ENCODE results near the gene YJU2.
A peak's percentile ranks its signal among the peaks of the same experiment; 100 is the strongest.

YJU2 gene

GRCh38 chr19:4298810-4299550 lies 52.1 kb downstream of the YJU2 start:
- DNase-seq (ENCODE audit: low read depth, low spot score) = no peak
- H3K4me1 ChIP-seq (ENCODE audit: control insufficient read depth, insufficient read depth, low read length) = peaks cover 3% of the 10 kb centered on the region; the same call in 1 of the 2 replicates
- H3K27ac ChIP-seq (ENCODE audit: low read length) = no peak overlapping the region
- no peak overlapping the region for H3K4me3 ChIP-seq (ENCODE audit: low read length)
- H3K36me3 ChIP-seq (ENCODE audit: control insufficient read depth, insufficient read depth, low read length) = no peaks in the 10 kb centered on the region
- H3K27me3 ChIP-seq (ENCODE audit: control insufficient read depth, insufficient read depth, low read length) = no peaks in the 10 kb centered on the region
- no peaks in the 10 kb centered on the region for H3K9me3 ChIP-seq (ENCODE audit: control insufficient read depth, insufficient read depth, low read length)
- WGBS (ENCODE audit: insufficient coverage, insufficient read length) = no CpG with 5 or more reads among the region's 8 CpGs

- H3K9me3 ChIP-seq (ENCODE audit: control insufficient read depth, insufficient read depth, low read length) = no peaks in the 10 kb centered on the region
- H3K4me1 ChIP-seq (ENCODE audit: control insufficient read depth, insufficient read depth, low read length) = peaks cover under 1% of the 10 kb centered on the region; the same call in 1 of the 2 replicates
- H3K27me3 ChIP-seq (ENCODE audit: control insufficient read depth, insufficient read depth, low read length) = no peaks in the 10 kb centered on the region
- H3K27ac ChIP-seq (ENCODE audit: low read length) = no peak overlapping the region
- WGBS (ENCODE audit: insufficient coverage, insufficient read length) = no CpG with 5 or more reads among the region's 3 CpGs
- DNase-seq (ENCODE audit: low read depth, low spot score) = no peak
- H3K36me3 ChIP-seq (ENCODE audit: control insufficient read depth, insufficient read depth, low read length) = peaks cover under 1% of the 10 kb centered on the region; the same call in 1 of the 2 replicates
- H3K4me3 ChIP-seq (ENCODE audit: low read length) = no peak overlapping the region
Measured at GRCh38 chr19:4300589-4300988, 53.7 kb downstream of the YJU2 start.

GRCh38 chr19:4301590-4302242 lies 54.8 kb downstream of the YJU2 start:
- Histone ChIP-seq H3K27ac (ENCODE audit: low read length) (no peak overlapping the region), H3K9me3 (ENCODE audit: control insufficient read depth, insufficient read depth, low read length) (no peaks in the 10 kb centered on the region), H3K27me3 (ENCODE audit: control insufficient read depth, insufficient read depth, low read length) (no peaks in the 10 kb centered on the region), H3K4me3 (ENCODE audit: low read length) (no peak overlapping the region), H3K4me1 (ENCODE audit: control insufficient read depth, insufficient read depth, low read length) (peaks cover 2% of the 10 kb centered on the region; the same call in 1 of the 2 replicates), H3K36me3 (ENCODE audit: control insufficient read depth, insufficient read depth, low read length) (peaks cover 7% of the 10 kb centered on the region)
- DNase-seq (ENCODE audit: low read depth, low spot score) = no peak
- WGBS (ENCODE audit: insufficient coverage, insufficient read length) = no CpG with 5 or more reads among the region's 13 CpGs

- peaks cover 2% of the 10 kb centered on the region; the same call in 1 of the 2 replicates for H3K4me1 ChIP-seq (ENCODE audit: control insufficient read depth, insufficient read depth, low read length)
- WGBS (ENCODE audit: insufficient coverage, insufficient read length) = no CpG with 5 or more reads among the region's 8 CpGs
- no peaks in the 10 kb centered on the region for H3K27me3 ChIP-seq (ENCODE audit: control insufficient read depth, insufficient read depth, low read length)
- peaks cover 10% of the 10 kb centered on the region for H3K36me3 ChIP-seq (ENCODE audit: control insufficient read depth, insufficient read depth, low read length)
- H3K9me3 ChIP-seq (ENCODE audit: control insufficient read depth, insufficient read depth, low read length) = no peaks in the 10 kb centered on the region
- H3K27ac ChIP-seq (ENCODE audit: low read length) = no peak within 1 kb of the TSS
- no peak within 1 kb of the TSS for H3K4me3 ChIP-seq (ENCODE audit: low read length)
- no peak for DNase-seq (ENCODE audit: low read depth, low spot score)
Measured at GRCh38 chr19:4302243-4302640, 55.4 kb downstream of the YJU2 start, which contains the start of gene TMIGD2. Gene TMIGD2, minus strand, starts transcription at chr19:4302389. Its CDS starts 4 bp downstream, at chr19:4302385.

- no peak overlapping the region for H3K4me3 ChIP-seq (ENCODE audit: low read length)
Measured at GRCh38 chr19:4303819-4304537, 57.1 kb downstream of the YJU2 start.

GRCh38 chr19:4304538-4305256 lies 57.8 kb downstream of the YJU2 start, which contains the start of gene FSD1:
Gene FSD1, plus strand, starts transcription at chr19:4304598. Its CDS starts 149 bp downstream, at chr19:4304747.
- peak; percentile 64 for DNase-seq (ENCODE audit: low read depth, low spot score)
- Histone ChIP-seq H3K4me3 (ENCODE audit: low read length) (peak within 1 kb of the TSS; percentile 51; the same call in 1 of the 2 replicates), H3K27me3 (ENCODE audit: control insufficient read depth, insufficient read depth, low read length) (no peaks in the 10 kb centered on the region), H3K36me3 (ENCODE audit: control insufficient read depth, insufficient read depth, low read length) (peaks cover 10% of the 10 kb centered on the region), H3K9me3 (ENCODE audit: control insufficient read depth, insufficient read depth, low read length) (no peaks in the 10 kb centered on the region), H3K27ac (ENCODE audit: low read length) (no peak within 1 kb of the TSS), H3K4me1 (ENCODE audit: control insufficient read depth, insufficient read depth, low read length) (peaks cover 2% of the 10 kb centered on the region; the same call in 1 of the 2 replicates)
- WGBS (ENCODE audit: insufficient coverage, insufficient read length) = no CpG with 5 or more reads among the region's 63 CpGs

More at GRCh38 chr19:4303819-4304537, 57.1 kb downstream of the YJU2 start:
- no CpG with 5 or more reads among the region's 18 CpGs for WGBS (ENCODE audit: insufficient coverage, insufficient read length)
- Histone ChIP-seq H3K4me1 (ENCODE audit: control insufficient read depth, insufficient read depth, low read length) (peaks cover 2% of the 10 kb centered on the region; the same call in 1 of the 2 replicates), H3K27ac (ENCODE audit: low read length) (no peak overlapping the region), H3K9me3 (ENCODE audit: control insufficient read depth, insufficient read depth, low read length) (no peaks in the 10 kb centered on the region), H3K36me3 (ENCODE audit: control insufficient read depth, insufficient read depth, low read length) (peaks cover 10% of the 10 kb centered on the region), H3K27me3 (ENCODE audit: control insufficient read depth, insufficient read depth, low read length) (no peaks in the 10 kb centered on the region)
- no peak for DNase-seq (ENCODE audit: low read depth, low spot score)

- DNase-seq (ENCODE audit: low read depth, low spot score) = no peak
- no CpG with 5 or more reads among the region's 7 CpGs for WGBS (ENCODE audit: insufficient coverage, insufficient read length)
- H3K4me1 ChIP-seq (ENCODE audit: control insufficient read depth, insufficient read depth, low read length) = peaks cover 2% of the 10 kb centered on the region; the same call in 1 of the 2 replicates
- no peaks in the 10 kb centered on the region for H3K27me3 ChIP-seq (ENCODE audit: control insufficient read depth, insufficient read depth, low read length)
- no peaks in the 10 kb centered on the region for H3K9me3 ChIP-seq (ENCODE audit: control insufficient read depth, insufficient read depth, low read length)
- H3K27ac ChIP-seq (ENCODE audit: low read length) = no peak overlapping the region
- H3K4me3 ChIP-seq (ENCODE audit: low read length) = peak overlapping the region; percentile 51; the same call in 1 of the 2 replicates
- peaks cover 10% of the 10 kb centered on the region for H3K36me3 ChIP-seq (ENCODE audit: control insufficient read depth, insufficient read depth, low read length)
Measured at GRCh38 chr19:4305257-4305612, 58.4 kb downstream of the YJU2 start.

- Histone ChIP-seq H3K9me3 (ENCODE audit: control insufficient read depth, insufficient read depth, low read length) (no peaks in the 10 kb centered on the region), H3K4me3 (ENCODE audit: low read length) (no peak overlapping the region), H3K27me3 (ENCODE audit: control insufficient read depth, insufficient read depth, low read length) (no peaks in the 10 kb centered on the region), H3K4me1 (ENCODE audit: control insufficient read depth, insufficient read depth, low read length) (peaks cover 2% of the 10 kb centered on the region; the same call in 1 of the 2 replicates), H3K27ac (ENCODE audit: low read length) (no peak overlapping the region), H3K36me3 (ENCODE audit: control insufficient read depth, insufficient read depth, low read length) (peaks cover 15% of the 10 kb centered on the region)
- no peak for DNase-seq (ENCODE audit: low read depth, low spot score)
- no CpG with 5 or more reads among the region's 16 CpGs for WGBS (ENCODE audit: insufficient coverage, insufficient read length)
Measured at GRCh38 chr19:4305659-4306058, 58.8 kb downstream of the YJU2 start.

GRCh38 chr19:4310247-4311121 lies 63.6 kb downstream of the YJU2 start:
- Histone ChIP-seq H3K4me1 (ENCODE audit: control insufficient read depth, insufficient read depth, low read length) (peaks cover 2% of the 10 kb centered on the region; the same call in 1 of the 2 replicates), H3K9me3 (ENCODE audit: control insufficient read depth, insufficient read depth, low read length) (no peaks in the 10 kb centered on the region), H3K4me3 (ENCODE audit: low read length) (no peak overlapping the region), H3K27me3 (ENCODE audit: control insufficient read depth, insufficient read depth, low read length) (no peaks in the 10 kb centered on the region), H3K36me3 (ENCODE audit: control insufficient read depth, insufficient read depth, low read length) (peaks cover 19% of the 10 kb centered on the region), H3K27ac (ENCODE audit: low read length) (no peak overlapping the region)
- no CpG with 5 or more reads among the region's 22 CpGs for WGBS (ENCODE audit: insufficient coverage, insufficient read length)
- peak; percentile 41 for DNase-seq (ENCODE audit: low read depth, low spot score)
